Endothelial cell of umbilical vein (primary cell): ENCODE measurements around the gene RPS14. TPM values are rescaled to one million over a fixed set of nuclear protein-coding genes. Genes with fewer than 3 reads are reported as not detected.

Experiments
- BruUV-seq: library from RNA; stranded (reverse); fragments of 400-500 nt; replicated peaks from 2 replicates; lab custom pipeline; 2021; lab: Mats Ljungman, UMichigan
- CTCF ChIA-PET: fragments of 300-600, 350-600 bp; sonication (Branson Sonifier 250); formaldehyde crosslinking; loops from one replicate; lab custom pipeline; 2021; ENCODE audit warnings: antibody characterized with exemption, inconsistent platforms; lab: Charles Lee
- POLR2A ChIA-PET: fragments of 300-600, 350-600 bp; sonication (Branson Sonifier 250); formaldehyde crosslinking; loops from one replicate; lab custom pipeline; 2021; ENCODE audit warnings: antibody characterized with exemption, inconsistent platforms; lab: Charles Lee
- DNase-seq: peaks from one replicate; pipeline ENCODE4 v3.0.0-alpha.2; 2011; ENCODE audit warnings: low read depth, low spot score
- FAIRE-seq: peaks from 2 replicates; lab custom pipeline; 2011; peaks lifted over from hg19 to GRCh38; lab: Jason Lieb, UNC
- H2AFZ ChIP-seq: 2 replicates; pipeline ENCODE4 v1.6.0; 2012; ENCODE audit warnings: low read depth, low read length, control low read depth, inconsistent platforms
- H3K27ac ChIP-seq: 2 replicates; pipeline ENCODE4 v1.5.1; 2011; ENCODE audit warnings: low read depth, mild to moderate bottlenecking, control low read depth, low read length, moderate library complexity; ENCODE audit not compliant: insufficient read depth
- H3K27me3 ChIP-seq, 2 experiments: 2 replicates each; pipeline versions ENCODE4 v1.6.0 to v1.6.1; 2011; ENCODE audit warnings: low read length in 2 of 2, mixed read lengths in 1 of 2; ENCODE audit not compliant: control insufficient read depth in 2 of 2, insufficient read depth in 2 of 2
- H3K36me3 ChIP-seq, 2 experiments: 2 replicates in 1 of 2; 3 replicates in 1 of 2; pipeline ENCODE4 v1.5.1; 2011; ENCODE audit warnings: low read length in 2 of 2, mild to moderate bottlenecking in 1 of 2, moderate library complexity in 1 of 2; ENCODE audit not compliant: control insufficient read depth in 2 of 2, insufficient read depth in 2 of 2; ENCODE audit errors: extremely low read depth in 1 of 2
- H3K4me1 ChIP-seq: 3 replicates; pipeline ENCODE4 v1.5.1; 2011; ENCODE audit warnings: mild to moderate bottlenecking, low read length; ENCODE audit not compliant: control insufficient read depth, insufficient read depth; ENCODE audit errors: extremely low read depth
- H3K4me2 ChIP-seq: 2 replicates; pipeline ENCODE4 v1.6.1; 2011; ENCODE audit warnings: low read length, control low read depth, mixed read lengths; ENCODE audit not compliant: insufficient read depth
- H3K4me3 ChIP-seq, 3 experiments: fragments of 200-600 bp in 1 of 3; sonication (generic), shearing (Covaris generic) in 1 of 3; replicated peaks in 1 of 3; 2 replicates each; pipeline ENCODE4 v1.5.1; 2011 to 2016; ENCODE audit warnings: control low read depth in 3 of 3, low read length in 3 of 3, mild to moderate bottlenecking in 2 of 3, inconsistent platforms in 1 of 3, low read depth in 1 of 3, moderate library complexity in 1 of 3; ENCODE audit not compliant: insufficient read depth in 1 of 3
- H3K79me2 ChIP-seq: 2 replicates; pipeline ENCODE4 v1.6.0; 2012; ENCODE audit warnings: low read length, inconsistent platforms; ENCODE audit not compliant: control insufficient read depth, insufficient read depth
- H3K9ac ChIP-seq: replicated peaks from 2 replicates; pipeline ENCODE3; 2011; ENCODE audit warnings: low read length, control low read depth; ENCODE audit not compliant: insufficient read depth; ENCODE audit errors: extremely low read depth
- H3K9me1 ChIP-seq: replicated peaks from 3 replicates; pipeline ENCODE4 v1.6.0; 2011; ENCODE audit warnings: mild to moderate bottlenecking, low read length; ENCODE audit not compliant: control insufficient read depth, insufficient read depth; ENCODE audit errors: extremely low read depth
- H3K9me3 ChIP-seq: replicated peaks from 2 replicates; pipeline ENCODE4 v1.5.1; 2012; ENCODE audit warnings: low read length, inconsistent platforms; ENCODE audit not compliant: control insufficient read depth, insufficient read depth
- H4K20me1 ChIP-seq: replicated peaks from 2 replicates; pipeline ENCODE3; 2011; ENCODE audit warnings: mild to moderate bottlenecking, low read length; ENCODE audit not compliant: control insufficient read depth, insufficient read depth; ENCODE audit errors: extremely low read depth
- CTCF ChIP-seq, 2 donors: IDR thresholded peaks; 1 replicate in 1 of 2; 2 replicates in 1 of 2; pipeline ENCODE4 v1.5.1; 2011; ENCODE audit warnings: low read length in 2 of 2, mild to moderate bottlenecking in 2 of 2, moderate library complexity in 2 of 2, control low read depth in 1 of 2, inconsistent platforms in 1 of 2, low read depth in 1 of 2; ENCODE audit not compliant: insufficient read depth in 1 of 2; ENCODE audit errors: extremely low read depth in 1 of 2
- EZH2 ChIP-seq: IDR thresholded peaks from 2 replicates; pipeline ENCODE4 v1.6.1; 2012; ENCODE audit warnings: borderline replicate concordance, low read depth, mild to moderate bottlenecking, moderate library complexity, low read length, inconsistent platforms; ENCODE audit not compliant: severe bottlenecking
- FOS ChIP-seq: IDR thresholded peaks from 2 replicates; pipeline ENCODE4 v1.6.1; 2011; ENCODE audit warnings: mild to moderate bottlenecking, low read length, moderate library complexity, borderline replicate concordance; ENCODE audit not compliant: insufficient read depth
- JUN ChIP-seq: IDR thresholded peaks from 2 replicates; pipeline ENCODE4 v1.6.1; 2011; ENCODE audit warnings: borderline replicate concordance, low read depth; ENCODE audit not compliant: insufficient read length, insufficient read depth
- MAX ChIP-seq: IDR thresholded peaks from 2 replicates; pipeline ENCODE4 v1.6.1; 2011; ENCODE audit not compliant: insufficient read depth, insufficient read length
- MYC ChIP-seq: IDR thresholded peaks from one replicate; pipeline ENCODE4 v1.6.1; 2011; ENCODE audit warnings: mild to moderate bottlenecking, low read depth, low read length
- POLR2A ChIP-seq: IDR thresholded peaks from 2 replicates; pipeline ENCODE4 v1.6.1; 2012; ENCODE audit warnings: low read depth, mild to moderate bottlenecking, control low read depth, low read length
- POLR2AphosphoS5 ChIP-seq: IDR thresholded peaks from 2 replicates; pipeline ENCODE4 v1.6.1; 2012; ENCODE audit warnings: low read depth, mild to moderate bottlenecking, control low read depth, low read length, moderate library complexity; ENCODE audit not compliant: insufficient read depth
- dilution Hi-C: fragments of 300-500 bp; cut with MboI; formaldehyde crosslinking; loops from one replicate; pipeline ENCODE4 v1.15.0; 2019; ENCODE audit warnings: low sequenced_read_pairs; ENCODE audit not compliant: extremely low pct_ligation_motif_present
- intact Hi-C: fragments of 100-400 bp; cut with micrococcal nuclease; formaldehyde crosslinking; loops from one replicate; pipeline ENCODE4 v1.10.0; 2022
- polyA plus RNA-seq, 4 experiments: library from polyadenylated mRNA; depleted of rRNA in 3 of 4; stranded (reverse) in 3 of 4; unstranded in 1 of 4; fragments of >200 nt; gene quantifications; 2 replicates each; pipeline versions ENCODE4 v1.2.1 to v1.2.3, GENCODE V29; 2011 to 2012; ENCODE audit warnings: missing spikeins in 1 of 4
- total RNA-seq: library from RNA; stranded (reverse); gene quantifications from 2 replicates; pipeline ENCODE4 v1.2.3, GENCODE V29; 2021

RPS14 gene
- total and polyA plus RNA-seq, 2 donors (not counting 3 experiments of a cell fraction or from before 2014, with no cell fraction given) = 1,852 to 5,521 TPM

- CTCF ChIA-PET = interaction anchor here (1.1 to 6.2 kb wide), 10 partner anchors 9 to 47 kb away, joined by 3 to 70 read pairs (median 6); partner anchors contain the start of gene NDST1
- peak overlapping the region; percentile 17 for H3K27ac ChIP-seq
- H3K9me1 ChIP-seq = no peaks in the 10 kb centered on the region
- peaks cover 0 to 3% of the 10 kb centered on the region in 2 experiments for H3K36me3 ChIP-seq
- H3K27me3 ChIP-seq = no peaks in the 10 kb centered on the region
- H4K20me1 ChIP-seq = no peaks in the 10 kb centered on the region
- H3K9me3 ChIP-seq = no peaks in the 10 kb centered on the region
- TF ChIP-seq POLR2AphosphoS5 = no peak
- dilution Hi-C loops (no loop called here), intact Hi-C loops (loop anchor here (1.0 kb wide), 2 partner anchors 11 to 16 kb away; no protein-coding TSS in a partner anchor)
- peaks cover 47% of the 10 kb centered on the region for H3K79me2 ChIP-seq
- no peak overlapping the region for H3K4me3 ChIP-seq
- no peak overlapping the region for H2AFZ ChIP-seq
- POLR2A ChIA-PET = interaction anchor here (0.6 to 1.2 kb wide), 3 partner anchors 13 to 25 kb away, joined by 3 to 4 read pairs (median 3); no protein-coding TSS in a partner anchor
- H3K4me1 ChIP-seq = peaks cover 25% of the 10 kb centered on the region
- TSS peak; percentile 23 for BruUV-seq
- FAIRE-seq (no peak), DNase-seq (no peak)
- H3K4me2 ChIP-seq = peak overlapping the region; percentile 6
- peak overlapping the region; percentile 12 for H3K9ac ChIP-seq
These were observed 48.4 kb upstream of the RPS14 start for GRCh38 chr5:150497989-150498317.

GRCh38 chr5:150497274-150497988, 47.9 kb upstream of the RPS14 start:
- Histone ChIP-seq H3K36me3 (peaks cover 3% of the 10 kb centered on the region in 2 experiments), H3K9ac (peak overlapping the region; percentile 12), H3K27me3 (no peaks in the 10 kb centered on the region), H3K4me2 (peak overlapping the region; percentile 6), H2AFZ (no peak overlapping the region), H3K9me3 (no peaks in the 10 kb centered on the region), H3K4me3 (no peak overlapping the region), H4K20me1 (no peaks in the 10 kb centered on the region), H3K27ac (peak overlapping the region; percentile 31), H3K79me2 (peaks cover 49% of the 10 kb centered on the region), H3K9me1 (no peaks in the 10 kb centered on the region), H3K4me1 (peaks cover 26% of the 10 kb centered on the region)
- DNase-seq (peak; percentile 92), FAIRE-seq (peak; percentile 99)
- dilution Hi-C loops = no loop called here
- ChIA-PET CTCF (interaction anchor here (0.7 to 6.2 kb wide), 13 partner anchors 8 to 63 kb away, joined by 3 to 70 read pairs (median 5); partner anchors contain the start of gene NDST1), POLR2A (interaction anchor here (0.6 to 1.2 kb wide), 4 partner anchors 13 to 24 kb away, joined by 3 to 5 read pairs (median 4); no protein-coding TSS in a partner anchor)
- TF ChIP-seq MAX (peak; percentile 3), FOS (peak; percentile 97), MYC (peak; percentile 14), POLR2A (no peak), EZH2 (no peak), POLR2AphosphoS5 (peak; percentile 80), CTCF (IDR thresholded peaks at IDR 0.05; ENCODE audit: extremely low read depth in 1 of 2, insufficient read depth in 1 of 2, low read depth in 1 of 2, low read length in 2 of 2) (no peak), JUN (peak; percentile 89)
- intact Hi-C loops = loop anchor here (1.0 kb wide), 2 partner anchors 10 to 17 kb away; no protein-coding TSS in a partner anchor
- BruUV-seq = no TSS peak
